ENCODE measurements around the gene PNPLA3.
A peak's percentile ranks its signal among the peaks of the same experiment; 100 is the strongest.

Gene PNPLA3

DNA sequence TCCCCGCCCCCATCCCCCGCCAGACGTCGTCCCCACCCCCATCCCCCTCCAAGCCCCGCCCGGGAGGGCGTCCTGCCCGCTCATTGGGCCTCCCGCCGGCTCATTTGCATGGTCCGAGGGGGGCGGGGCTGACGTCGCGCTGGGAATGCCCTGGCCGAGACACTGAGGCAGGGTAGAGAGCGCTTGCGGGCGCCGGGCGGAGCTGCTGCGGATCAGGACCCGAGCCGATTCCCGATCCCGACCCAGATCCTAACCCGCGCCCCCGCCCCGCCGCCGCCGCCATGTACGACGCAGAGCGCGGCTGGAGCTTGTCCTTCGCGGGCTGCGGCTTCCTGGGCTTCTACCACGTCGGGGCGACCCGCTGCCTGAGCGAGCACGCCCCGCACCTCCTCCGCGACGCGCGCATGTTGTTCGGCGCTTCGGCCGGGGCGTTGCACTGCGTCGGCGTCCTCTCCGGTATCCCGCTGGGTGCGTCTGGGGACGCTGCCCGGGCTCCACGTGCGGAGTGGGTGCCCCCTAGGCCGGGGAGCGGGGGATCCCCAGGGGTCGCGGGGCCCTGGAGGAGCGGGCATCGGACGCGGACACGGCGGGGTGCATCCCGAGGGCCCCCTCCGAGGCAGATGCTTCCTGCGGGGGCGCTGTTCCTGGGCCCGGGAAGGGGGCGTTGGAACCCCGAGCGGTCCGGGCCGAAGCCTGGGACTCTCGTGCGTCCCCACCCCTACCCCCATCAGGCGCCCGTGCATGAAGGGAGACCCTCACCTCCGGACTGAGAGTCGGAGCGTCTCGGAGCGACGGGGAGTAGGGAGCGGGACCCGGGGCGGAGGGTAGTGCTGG lies at the start of gene PNPLA3:
PNPLA3 (plus strand) TSS at position 175 of the 834 bp plus-strand sequence; CDS start at position 282, 107 bp downstream.
- DNase-seq (ENCODE audit: low read depth, low spot score): peak; percentile 52

DNA sequence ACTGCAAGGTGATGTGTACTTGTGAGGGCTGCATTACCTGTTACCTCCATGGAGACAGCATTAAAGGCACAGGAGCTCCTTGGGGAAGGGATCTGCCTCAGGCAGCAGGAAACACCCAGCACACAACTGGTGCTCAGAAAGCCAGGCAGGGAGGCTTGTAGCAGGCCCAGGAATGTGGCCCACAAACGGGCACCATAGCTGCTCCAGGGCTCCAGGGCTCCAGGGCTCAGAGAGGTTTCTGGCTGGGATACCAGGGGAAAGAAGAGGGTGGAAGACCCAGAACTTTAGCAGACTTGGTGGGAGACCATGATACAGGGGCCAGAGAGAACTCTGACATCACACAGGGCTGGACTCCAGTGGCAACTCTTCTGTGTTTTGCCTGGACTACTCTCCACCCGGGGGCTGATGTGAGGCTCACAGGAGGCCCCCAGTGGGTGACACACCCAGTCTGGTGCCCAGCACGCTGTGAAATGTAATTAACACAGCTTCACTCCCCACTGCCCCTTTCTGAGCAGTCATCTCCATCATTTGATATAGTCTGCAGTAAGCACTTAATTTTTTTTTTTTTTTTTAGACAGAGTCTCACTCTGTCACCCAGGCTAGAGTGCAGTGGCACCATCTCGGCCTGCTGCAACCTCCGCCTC lies 46.6 kb upstream of the PNPLA3 start:
- DNase-seq (ENCODE audit: low read depth, low spot score): no peak

- DNase-seq (ENCODE audit: low read depth, low spot score): no peak
These were observed 45.4 kb upstream of the PNPLA3 start for GRCh38 chr22:43878079-43878795.

DNA sequence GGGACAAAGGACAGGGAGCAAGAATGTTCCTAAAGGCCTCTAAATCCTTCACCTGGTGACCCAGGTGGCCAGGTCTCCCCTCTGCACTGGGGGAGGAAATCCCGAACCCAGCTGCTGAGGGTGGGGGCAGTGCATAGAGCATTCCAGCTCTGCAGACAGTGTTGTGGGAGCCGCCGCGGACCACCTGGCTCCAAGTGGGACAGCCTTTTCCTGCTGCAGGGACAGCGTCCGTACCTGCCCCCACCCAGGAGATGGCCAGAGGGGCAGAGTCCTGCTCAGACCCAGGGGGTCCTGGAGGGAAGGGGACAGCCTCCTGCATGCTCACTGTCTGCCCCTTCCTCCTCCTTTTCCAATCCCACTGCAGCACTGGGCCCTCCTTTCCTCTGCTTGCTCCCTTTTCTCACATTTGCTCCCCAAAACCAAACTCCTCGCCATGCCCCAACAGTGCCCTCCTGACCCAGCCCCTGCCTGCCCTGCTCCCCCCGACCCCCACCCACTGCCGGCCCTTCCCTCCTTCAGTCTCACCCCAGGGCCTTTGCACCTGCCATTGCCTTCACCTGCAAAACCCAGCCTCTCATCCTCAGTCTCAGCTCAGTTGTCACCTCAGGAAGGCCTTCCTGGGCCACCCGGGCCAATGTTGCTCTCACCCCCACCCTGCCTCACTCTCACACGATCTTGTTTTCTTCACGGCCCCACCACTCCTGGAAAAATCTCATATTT lies 44.6 kb upstream of the PNPLA3 start:
- DNase-seq (ENCODE audit: low read depth, low spot score): no peak

DNA sequence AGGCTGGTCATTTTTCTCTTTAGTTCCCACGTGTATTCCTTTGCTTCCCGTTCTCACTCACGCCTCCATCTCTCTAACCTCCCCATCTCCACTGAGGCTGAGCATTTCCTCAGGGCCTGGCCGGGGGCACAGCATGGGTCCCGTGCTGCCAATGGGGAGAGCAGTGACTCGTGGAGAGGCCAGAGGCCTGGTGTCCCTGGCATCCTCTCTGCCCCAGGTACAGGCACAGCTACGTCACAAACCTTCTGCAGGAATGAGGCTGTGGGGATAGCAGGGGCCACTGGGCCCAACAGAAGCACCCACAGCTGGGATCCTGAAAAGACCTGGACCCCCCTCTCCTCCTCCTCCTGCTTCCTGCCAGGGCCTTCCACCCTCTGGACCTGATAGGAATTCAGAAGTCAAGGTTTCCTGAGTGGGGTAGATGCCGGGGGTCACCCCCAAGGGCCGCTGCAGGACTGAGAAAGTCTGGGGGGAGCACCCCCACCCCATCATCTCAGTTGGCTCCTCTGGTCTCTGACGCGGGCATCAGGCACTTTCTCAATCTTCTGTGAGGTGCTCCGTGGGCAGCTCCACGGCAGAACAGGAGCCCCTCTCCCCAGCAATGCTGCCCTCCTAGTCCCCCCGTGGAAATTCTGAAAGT lies 43.6 kb upstream of the PNPLA3 start:
- no peak for DNase-seq (ENCODE audit: low read depth, low spot score)

GRCh38 chr22:43880541-43880991 lies 43.0 kb upstream of the PNPLA3 start:
- DNase-seq (ENCODE audit: low read depth, low spot score): no peak

- DNase-seq (ENCODE audit: low read depth, low spot score): no peak
These were observed 42.2 kb upstream of the PNPLA3 start for GRCh38 chr22:43881091-43882061.

DNA sequence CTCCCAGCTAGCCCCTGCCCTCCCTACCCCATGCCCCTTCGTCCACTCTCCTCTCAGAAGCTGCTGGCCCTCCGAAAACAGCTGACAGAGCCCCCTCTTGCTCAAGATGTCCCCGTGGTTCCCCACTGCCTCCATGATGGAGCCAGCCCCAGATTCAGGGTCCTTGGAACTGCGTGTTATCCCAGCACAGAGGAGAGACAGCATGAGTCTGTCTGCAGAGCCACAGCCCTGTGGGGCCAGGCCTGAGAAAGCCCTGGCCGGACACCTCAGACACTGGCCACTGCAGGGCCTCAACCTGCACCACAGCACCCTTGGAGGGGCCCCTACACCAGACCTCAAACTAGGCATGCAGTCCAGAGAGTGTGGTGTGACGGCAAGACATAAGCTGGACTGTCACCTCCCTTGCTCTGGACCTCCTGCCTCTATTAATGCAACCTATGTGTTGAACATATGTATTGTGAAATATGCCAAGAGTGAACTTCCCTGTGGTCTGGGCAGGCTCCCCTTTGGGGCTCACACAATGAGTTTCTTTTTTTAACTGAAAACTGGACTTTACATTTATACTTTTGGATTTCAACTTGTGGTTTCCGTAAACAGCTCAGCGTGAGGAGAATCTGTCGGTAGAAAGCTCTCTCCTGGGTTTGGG lies 41.4 kb upstream of the PNPLA3 start:
- DNase-seq (ENCODE audit: low read depth, low spot score): no peak

- no peak for DNase-seq (ENCODE audit: low read depth, low spot score)
These were observed 40.5 kb upstream of the PNPLA3 start for GRCh38 chr22:43883012-43883661.

DNA sequence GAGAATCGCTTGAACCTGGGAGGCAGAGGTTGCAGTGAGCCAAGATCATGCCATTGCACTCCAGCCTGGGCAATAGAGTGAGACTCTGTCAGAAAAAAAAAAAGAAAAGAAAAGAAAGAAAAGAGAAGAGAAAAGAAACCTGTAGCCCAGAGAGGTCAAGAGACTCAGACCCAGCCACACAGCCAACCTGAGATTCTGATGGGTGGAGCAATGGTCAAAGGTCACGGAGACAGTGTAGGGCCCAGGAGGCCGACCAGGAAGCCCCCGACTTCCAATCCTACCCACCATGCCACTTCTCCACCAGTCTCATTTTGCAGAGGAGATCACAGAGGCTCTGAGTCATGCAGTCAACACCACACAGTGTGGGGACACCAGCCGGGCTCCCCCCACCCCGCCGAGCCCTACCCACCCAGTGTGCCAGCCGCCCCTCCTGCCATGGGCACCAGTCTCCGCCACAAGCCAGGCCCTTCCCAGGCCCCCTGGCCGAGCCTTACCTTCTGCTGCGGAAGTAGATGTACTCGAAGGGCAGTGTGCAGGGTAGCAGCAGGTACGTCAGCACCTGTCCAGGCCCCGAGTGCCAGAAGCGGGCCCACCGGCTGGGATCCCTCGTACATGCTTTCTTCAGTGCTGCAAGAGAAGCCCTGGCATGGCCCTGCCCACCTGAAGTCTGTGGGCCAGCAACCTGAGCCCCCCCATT lies 39.7 kb upstream of the PNPLA3 start:
- no peak for DNase-seq (ENCODE audit: low read depth, low spot score)

GRCh38 chr22:43884600-43885318 lies 38.8 kb upstream of the PNPLA3 start:
- no peak for DNase-seq (ENCODE audit: low read depth, low spot score)

- no peak for DNase-seq (ENCODE audit: low read depth, low spot score)
These were observed 38.3 kb upstream of the PNPLA3 start for GRCh38 chr22:43885319-43885671.

DNA sequence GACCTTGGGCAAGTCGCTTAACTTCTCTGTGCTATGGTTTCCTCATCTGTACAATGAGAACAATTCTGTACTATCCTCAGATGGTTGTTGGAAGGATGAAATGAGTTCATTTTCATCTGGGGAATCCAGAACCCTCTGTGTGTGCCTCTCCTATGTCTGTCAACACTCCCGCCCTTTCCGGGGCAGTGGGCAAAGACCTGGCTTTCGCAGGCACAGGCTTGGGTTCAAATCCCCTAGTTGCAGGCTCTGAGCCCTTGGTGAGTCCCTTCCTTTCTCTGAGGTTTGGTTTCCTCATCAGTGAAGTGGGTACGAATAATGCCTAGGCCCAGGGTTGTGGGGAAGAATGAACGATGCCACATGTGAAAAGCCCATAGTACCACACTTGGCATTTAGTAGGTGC lies 37.8 kb upstream of the PNPLA3 start:
- DNase-seq (ENCODE audit: low read depth, low spot score): no peak

- DNase-seq (ENCODE audit: low read depth, low spot score): no peak
These were observed 37.4 kb upstream of the PNPLA3 start for GRCh38 chr22:43886231-43886630.

GRCh38 chr22:43887391-43887790 lies 36.2 kb upstream of the PNPLA3 start:
- DNase-seq (ENCODE audit: low read depth, low spot score): no peak

- no peak for DNase-seq (ENCODE audit: low read depth, low spot score)
These were observed 34.9 kb upstream of the PNPLA3 start for GRCh38 chr22:43888740-43889139.

DNA sequence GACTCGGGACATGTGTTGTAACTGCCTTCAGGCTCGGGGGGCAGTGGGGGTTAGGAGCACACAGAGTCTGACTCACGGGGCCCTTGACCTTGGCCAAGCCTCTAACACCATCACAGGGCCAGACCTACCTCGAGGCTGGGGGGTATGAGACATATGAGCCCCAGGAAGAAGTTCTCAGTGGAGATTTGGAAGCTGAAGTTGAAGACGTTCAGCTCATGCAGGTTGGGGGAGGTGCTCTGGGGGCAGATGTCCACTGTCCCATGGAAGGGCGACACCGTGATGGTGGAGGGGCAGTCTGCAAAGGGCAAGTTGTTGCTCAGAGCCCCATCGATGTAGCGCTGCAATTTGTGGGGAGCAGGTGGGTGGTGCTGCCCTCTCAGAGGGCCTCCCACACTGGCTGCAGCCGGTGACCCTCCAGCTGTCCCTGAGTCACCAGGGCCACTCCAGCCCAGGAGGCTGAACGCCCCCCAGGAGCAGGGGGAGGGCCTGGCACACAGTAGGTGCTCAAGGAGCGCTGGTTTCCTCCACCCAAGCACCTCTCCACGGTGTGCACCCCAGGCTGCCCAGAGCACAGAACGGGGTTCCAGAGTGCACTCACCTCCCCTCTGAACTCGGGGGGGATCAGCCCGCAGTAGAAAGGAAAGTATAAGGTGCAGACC lies 34.3 kb upstream of the PNPLA3 start:
- no peak for DNase-seq (ENCODE audit: low read depth, low spot score)

All from smooth muscle cell of the brain vasculature (primary cell).